A673 (cell line): Measurements from ENCODE around the gene DUX4. TPM values are rescaled to one million over a fixed set of nuclear protein-coding genes. Genes with fewer than 3 reads are reported as not detected.
"Not testable (repeated sequence)": the region's sequence is repeated elsewhere in the genome, so short reads cannot be mapped to it uniquely, and the experiment has no call there.

ENCODE experiments used
- Bru-seq: library from RNA; stranded (reverse); fragments of 400-500 nt; gene quantifications from one replicate; lab custom pipeline; 2021; lab: Mats Ljungman, UMichigan
- BruChase-seq, 2 experiments: library from RNA; stranded (reverse); fragments of 400-500 nt; gene quantifications; one replicate each; lab custom pipeline; 2021; lab: Mats Ljungman, UMichigan
- BruUV-seq: library from RNA; stranded (reverse); fragments of 400-500 nt; replicated peaks from 2 replicates; lab custom pipeline; 2021; lab: Mats Ljungman, UMichigan
- CTCF ChIA-PET: fragments of 300-600 bp; sonication (Branson Sonifier 250); formaldehyde crosslinking; loops from one replicate; lab custom pipeline; 2022; ENCODE audit warnings: antibody characterized with exemption; lab: Charles Lee
- POLR2A ChIA-PET: fragments of 300-600 bp; sonication (Branson Sonifier 250); formaldehyde crosslinking; loops from one replicate; lab custom pipeline; 2022; ENCODE audit warnings: antibody characterized with exemption; ENCODE audit not compliant: low non-redundant PET; lab: Charles Lee
- DNase-seq: peaks from one replicate; pipeline ENCODE4 v3.0.0-alpha.2; 2015; ENCODE audit warnings: low spot score
- H3K27ac ChIP-seq: fragments of 200-600 bp; sonication (generic); 2 replicates; pipeline ENCODE4 v1.5.1; 2016; ENCODE audit warnings: mixed run types, low read depth, mild to moderate bottlenecking, mixed read lengths, antibody characterized with exemption, low read length; ENCODE audit not compliant: poor library complexity, severe bottlenecking
- H3K27me3 ChIP-seq: fragments of 200-600 bp; sonication (generic); replicated peaks from 2 replicates; pipeline ENCODE4 v1.6.1; 2017; ENCODE audit warnings: mixed run types, low read depth, mild to moderate bottlenecking, mixed read lengths, antibody characterized with exemption, low read length; ENCODE audit not compliant: insufficient read depth, poor library complexity
- H3K36me3 ChIP-seq: fragments of 200-600 bp; sonication (generic); 2 replicates; pipeline ENCODE4 v1.6.1; 2016; ENCODE audit warnings: mixed run types, mild to moderate bottlenecking, mixed read lengths, antibody characterized with exemption, low read length; ENCODE audit not compliant: insufficient read depth, poor library complexity, severe bottlenecking
- H3K4me1 ChIP-seq: fragments of 200-600 bp; sonication (generic); 2 replicates; pipeline ENCODE4 v1.6.1; 2017; ENCODE audit warnings: mixed run types, mild to moderate bottlenecking, mixed read lengths, antibody characterized with exemption, low read length; ENCODE audit not compliant: insufficient read depth, poor library complexity, severe bottlenecking
- H3K4me3 ChIP-seq: fragments of 200-600 bp; sonication (generic); 2 replicates; pipeline ENCODE4 v1.5.1; 2016; ENCODE audit warnings: low read depth, mixed run types, mild to moderate bottlenecking, mixed read lengths, low read length; ENCODE audit not compliant: poor library complexity, severe bottlenecking
- H3K9me3 ChIP-seq: fragments of 200-600 bp; sonication (generic); 2 replicates; pipeline ENCODE4 v1.6.1; 2016; ENCODE audit warnings: mixed run types, low read depth, mild to moderate bottlenecking, mixed read lengths, antibody characterized with exemption, low read length; ENCODE audit not compliant: poor library complexity, severe bottlenecking
- intact Hi-C: fragments of 100-400 bp; cut with micrococcal nuclease; formaldehyde crosslinking; loops from one replicate; pipeline ENCODE4 v1.10.0; 2022; ENCODE audit not compliant: unreplicated experiment
- long read RNA-seq: library from polyadenylated mRNA; stranded (forward); transcript quantifications from one replicate; pipeline ENCODE4 v2.0.0, GENCODE V29; 2022
- total RNA-seq: library from RNA; stranded (reverse); gene quantifications from 2 replicates; pipeline ENCODE4 v1.2.3, GENCODE V29; 2021

DUX4 gene
- not detected in 2 replicates for total RNA-seq
- Bru-seq, nascent RNA, result not detected
- not detected for BruChase-seq, experiment 1, labeled RNA remaining after a 2-hour chase
- not detected for BruChase-seq, experiment 2, labeled RNA remaining after a 6-hour chase
- long read RNA-seq, result 0 reads

DNA sequence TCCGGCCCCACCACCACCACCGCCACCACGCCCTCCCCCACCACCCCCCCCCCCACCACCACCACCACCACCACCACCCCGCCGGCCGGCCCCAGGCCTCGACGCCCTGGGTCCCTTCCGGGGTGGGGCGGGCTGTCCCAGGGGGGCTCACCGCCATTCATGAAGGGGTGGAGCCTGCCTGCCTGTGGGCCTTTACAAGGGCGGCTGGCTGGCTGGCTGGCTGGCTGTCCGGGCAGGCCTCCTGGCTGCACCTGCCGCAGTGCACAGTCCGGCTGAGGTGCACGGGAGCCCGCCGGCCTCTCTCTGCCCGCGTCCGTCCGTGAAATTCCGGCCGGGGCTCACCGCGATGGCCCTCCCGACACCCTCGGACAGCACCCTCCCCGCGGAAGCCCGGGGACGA is at the start of gene DUX4:
DUX4 (plus strand) TSS at position 347 of the 400 bp plus-strand sequence; CDS start at position 347, 0 bp downstream.
- H3K4me3 ChIP-seq, CTCF ChIA-PET: not testable (repeated sequence)

DNA sequence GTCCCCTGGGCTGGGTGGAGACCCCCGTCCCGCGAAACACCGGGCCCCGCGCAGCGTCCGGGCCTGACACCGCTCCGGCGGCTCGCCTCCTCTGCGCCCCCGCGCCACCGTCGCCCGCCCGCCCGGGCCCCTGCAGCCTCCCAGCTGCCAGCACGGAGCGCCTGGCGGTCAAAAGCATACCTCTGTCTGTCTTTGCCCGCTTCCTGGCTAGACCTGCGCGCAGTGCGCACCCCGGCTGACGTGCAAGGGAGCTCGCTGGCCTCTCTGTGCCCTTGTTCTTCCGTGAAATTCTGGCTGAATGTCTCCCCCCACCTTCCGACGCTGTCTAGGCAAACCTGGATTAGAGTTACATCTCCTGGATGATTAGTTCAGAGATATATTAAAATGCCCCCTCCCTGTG is 1.9 kb downstream of the DUX4 start:
- H3K9me3 ChIP-seq, CTCF ChIA-PET, H3K36me3 ChIP-seq, intact Hi-C loops, BruUV-seq, H3K4me3 ChIP-seq, POLR2A ChIA-PET, H3K27me3 ChIP-seq, H3K4me1 ChIP-seq, DNase-seq, H3K27ac ChIP-seq: not testable (repeated sequence)

More for the DNA sequence above, at the start of gene DUX4:
- BruUV-seq, H3K36me3 ChIP-seq, H3K9me3 ChIP-seq, H3K27ac ChIP-seq, intact Hi-C loops, H3K4me1 ChIP-seq, H3K27me3 ChIP-seq, POLR2A ChIA-PET, DNase-seq: not testable (repeated sequence)

DNA sequence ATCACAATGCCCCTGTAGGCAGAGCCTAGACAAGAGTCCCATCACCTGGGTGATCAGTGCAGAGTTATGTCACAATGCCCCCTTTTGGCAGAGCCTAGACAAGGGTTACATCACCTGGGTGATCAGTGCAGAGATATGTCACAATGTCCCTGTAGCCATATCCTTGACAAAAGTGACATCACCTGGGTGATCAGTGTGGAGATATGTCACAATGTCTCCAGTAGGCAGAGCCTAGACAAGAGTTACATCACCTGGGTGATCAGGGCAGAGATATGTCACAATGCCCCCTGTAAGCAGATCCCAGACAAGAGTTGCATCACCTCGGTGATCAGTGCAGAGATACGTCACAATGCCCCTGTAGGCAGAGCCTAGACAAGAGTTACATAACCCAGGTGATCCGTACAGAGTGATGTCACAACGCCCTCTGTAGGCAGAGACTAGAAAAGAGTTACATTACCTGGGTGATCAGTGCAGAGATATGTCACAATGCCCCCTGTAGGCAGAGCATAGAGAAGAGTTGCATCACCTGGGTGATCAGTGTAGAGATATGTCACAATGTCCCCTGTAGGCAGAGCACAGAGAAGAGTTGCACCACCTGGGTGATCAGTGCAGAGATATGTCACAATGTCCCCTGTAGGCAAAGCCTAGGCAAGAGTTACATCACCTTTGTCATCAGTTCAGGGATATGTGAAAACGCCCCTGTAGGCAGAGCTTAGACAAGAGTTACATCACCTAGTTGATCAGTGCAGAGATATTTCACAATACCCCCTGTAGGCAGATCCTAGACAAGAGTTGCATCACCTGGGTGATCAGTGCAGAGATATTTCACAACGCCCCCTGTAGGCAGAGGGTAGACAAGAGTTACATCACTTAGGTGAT is 4.4 kb downstream of the DUX4 start:
- H3K9me3 ChIP-seq, DNase-seq, CTCF ChIA-PET, intact Hi-C loops, H3K27ac ChIP-seq, POLR2A ChIA-PET, H3K36me3 ChIP-seq, H3K4me1 ChIP-seq, BruUV-seq, H3K4me3 ChIP-seq, H3K27me3 ChIP-seq: not testable (repeated sequence)

DNA sequence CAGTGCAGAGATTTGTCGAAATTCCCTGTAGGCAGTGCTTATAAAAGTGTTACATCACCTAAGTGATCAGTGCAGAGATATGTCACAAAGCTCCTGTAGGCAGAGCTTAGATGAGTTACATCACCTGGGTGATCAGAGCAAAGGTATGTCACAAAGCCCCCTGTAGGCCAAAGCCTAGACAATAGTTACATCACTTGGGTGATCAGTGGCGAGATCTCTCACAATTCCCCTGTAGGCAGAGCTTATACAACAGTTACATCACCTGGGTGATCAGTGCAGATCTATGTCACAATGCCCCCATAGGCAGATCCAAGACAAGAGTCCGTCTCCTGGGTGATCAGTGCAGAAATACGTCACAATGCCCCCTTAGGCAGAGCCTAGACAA is 5.0 kb downstream of the DUX4 start:
- H3K9me3 ChIP-seq, BruUV-seq, DNase-seq, H3K27me3 ChIP-seq, CTCF ChIA-PET, H3K36me3 ChIP-seq, H3K4me1 ChIP-seq, H3K4me3 ChIP-seq, H3K27ac ChIP-seq, POLR2A ChIA-PET, intact Hi-C loops: not testable (repeated sequence)

DNA sequence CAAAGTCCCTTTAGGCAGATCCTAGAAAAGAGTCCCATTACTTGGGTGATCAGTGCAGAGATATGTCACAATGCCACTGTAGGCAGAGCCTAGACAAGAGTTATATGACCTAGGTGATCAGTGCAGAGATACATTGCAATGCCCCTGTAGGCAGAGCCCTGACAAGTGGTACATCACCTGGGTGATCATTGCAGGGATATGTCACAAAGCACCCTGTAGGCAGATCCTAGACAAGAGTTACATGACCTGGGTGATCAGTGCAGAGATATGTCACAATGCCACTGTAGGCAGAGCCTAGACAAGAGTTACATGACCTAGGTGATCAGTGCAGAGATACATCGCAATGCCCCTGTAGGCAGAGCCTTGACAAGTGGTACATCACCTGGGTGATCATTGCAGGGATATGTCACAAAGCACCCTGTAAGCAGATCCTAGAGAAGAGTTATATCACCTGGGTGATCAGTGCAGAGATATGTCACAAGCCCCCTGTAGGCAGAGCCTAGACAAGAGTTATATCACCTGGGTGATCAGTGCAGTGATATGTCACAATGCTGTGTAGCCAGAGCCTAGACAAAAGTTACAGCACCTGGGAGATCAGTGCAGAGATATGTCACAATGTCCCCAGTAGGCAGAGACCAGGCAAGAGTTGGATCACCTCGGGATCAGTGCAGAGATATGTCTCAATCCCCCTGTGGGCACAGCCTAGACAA is 5.6 kb downstream of the DUX4 start:
- POLR2A ChIA-PET, H3K27ac ChIP-seq, H3K9me3 ChIP-seq, intact Hi-C loops, H3K27me3 ChIP-seq, CTCF ChIA-PET, H3K4me3 ChIP-seq, DNase-seq, BruUV-seq, H3K4me1 ChIP-seq, H3K36me3 ChIP-seq: not testable (repeated sequence)

DNA sequence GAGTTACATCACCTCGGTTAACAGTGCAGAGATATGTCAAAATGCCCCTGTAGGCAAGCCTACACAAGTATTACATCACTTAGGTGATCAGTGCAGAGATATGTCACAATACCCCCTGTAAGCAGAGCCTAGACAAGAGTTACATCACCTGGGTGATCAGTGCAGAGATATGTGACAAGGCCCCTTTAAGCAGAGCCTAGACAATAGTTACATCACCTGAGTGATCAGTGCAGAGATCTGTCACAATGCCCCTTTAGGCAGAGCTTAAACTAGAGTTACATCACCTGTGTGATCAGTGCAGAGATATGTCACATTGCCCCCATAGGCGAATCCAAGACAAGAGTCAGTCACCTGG is 6.1 kb downstream of the DUX4 start:
- H3K9me3 ChIP-seq, H3K36me3 ChIP-seq, DNase-seq, H3K4me3 ChIP-seq, intact Hi-C loops, H3K27ac ChIP-seq, POLR2A ChIA-PET, BruUV-seq, H3K27me3 ChIP-seq, CTCF ChIA-PET, H3K4me1 ChIP-seq: not testable (repeated sequence)

DNA sequence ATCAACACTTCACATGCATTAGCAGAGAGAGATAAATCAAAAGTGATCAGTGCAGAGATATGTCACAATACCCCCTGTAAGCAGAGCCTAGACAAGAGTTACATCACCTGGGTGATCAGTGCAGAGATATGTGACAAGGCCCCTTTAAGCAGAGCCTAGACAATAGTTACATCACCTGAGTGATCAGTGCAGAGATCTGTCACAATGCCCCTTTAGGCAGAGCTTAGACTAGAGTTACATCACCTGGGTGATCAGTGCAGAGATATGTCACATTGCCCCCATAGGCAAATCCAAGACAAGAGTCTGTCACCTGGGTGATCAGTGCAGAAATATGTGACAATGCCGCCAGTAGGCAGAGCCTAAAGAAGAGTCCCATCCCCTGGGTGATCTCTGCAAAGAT is 7.4 kb downstream of the DUX4 start:
- CTCF ChIA-PET, H3K27me3 ChIP-seq, H3K36me3 ChIP-seq, BruUV-seq, H3K9me3 ChIP-seq, H3K4me1 ChIP-seq, DNase-seq, H3K27ac ChIP-seq, intact Hi-C loops, H3K4me3 ChIP-seq, POLR2A ChIA-PET: not testable (repeated sequence)
